NCI-H2171 (cell line): ENCODE measurements around the gene ADAMTS14.

Experiments
- DNase-seq: peaks from one replicate; lab custom pipeline; 2025; lab: John Stamatoyannopoulos, UW

The ADAMTS14 gene

GRCh38 chr10:70729763-70730357 is 57.6 kb downstream of the ADAMTS14 start:
- DNase-seq = peak; percentile 77

DNA sequence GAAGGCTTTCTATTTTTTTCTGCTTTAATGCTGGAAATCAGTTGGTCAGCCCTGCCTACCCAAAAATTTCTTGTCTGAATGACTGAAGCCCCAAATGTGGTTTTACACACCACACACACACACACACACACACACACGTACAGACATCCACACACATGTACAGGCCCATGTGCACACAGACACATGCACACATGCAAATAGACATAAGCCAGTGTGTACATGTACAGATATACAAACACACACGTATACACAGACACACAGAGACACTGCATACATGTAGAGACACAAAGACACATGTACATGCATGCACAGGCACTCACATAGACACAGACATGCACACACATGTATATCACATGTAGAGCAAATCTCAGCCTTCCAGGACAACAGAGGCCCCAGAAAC is 58.6 kb downstream of the ADAMTS14 start:
- DNase-seq = no peak

DNA sequence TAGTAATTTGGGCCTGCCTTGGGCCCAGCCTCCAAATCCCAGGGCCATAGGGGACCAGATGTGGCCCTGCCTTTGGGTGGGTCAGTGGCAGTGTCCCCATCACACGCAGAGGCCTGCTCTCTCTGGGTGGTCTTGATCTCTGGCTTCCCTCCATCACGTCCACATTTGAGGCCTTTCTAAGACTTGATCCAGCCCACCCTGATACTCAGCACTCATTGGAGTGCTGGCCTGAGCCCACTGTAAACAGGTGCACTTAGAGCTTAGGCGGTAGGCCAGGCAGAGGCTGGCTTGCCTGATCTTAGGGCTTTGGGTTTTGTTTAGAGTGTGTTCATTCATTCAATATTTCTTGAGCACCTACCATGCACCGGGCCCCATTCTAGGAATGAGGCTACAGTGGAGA is 60.3 kb downstream of the ADAMTS14 start:
- no peak for DNase-seq

DNA sequence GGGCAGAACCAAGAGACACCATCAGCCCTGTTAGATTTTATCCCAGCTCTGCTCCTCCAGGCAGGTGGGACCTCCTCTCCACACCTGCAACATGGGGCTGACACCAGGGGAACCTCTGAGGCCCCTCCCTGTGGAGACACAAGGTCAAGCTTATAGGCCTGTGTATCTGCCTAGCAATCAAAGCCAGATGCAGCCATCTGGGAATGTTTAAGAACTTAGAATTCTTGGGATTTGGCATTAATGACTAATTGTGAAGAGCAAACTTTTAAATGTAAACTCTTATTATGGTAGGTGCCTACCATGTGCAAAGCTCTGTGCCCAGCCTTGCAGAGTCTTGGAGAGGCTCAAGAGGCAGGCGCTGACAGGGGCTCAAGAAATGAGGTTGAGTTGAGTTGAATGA is 60.7 kb downstream of the ADAMTS14 start:
- DNase-seq = no peak

DNA sequence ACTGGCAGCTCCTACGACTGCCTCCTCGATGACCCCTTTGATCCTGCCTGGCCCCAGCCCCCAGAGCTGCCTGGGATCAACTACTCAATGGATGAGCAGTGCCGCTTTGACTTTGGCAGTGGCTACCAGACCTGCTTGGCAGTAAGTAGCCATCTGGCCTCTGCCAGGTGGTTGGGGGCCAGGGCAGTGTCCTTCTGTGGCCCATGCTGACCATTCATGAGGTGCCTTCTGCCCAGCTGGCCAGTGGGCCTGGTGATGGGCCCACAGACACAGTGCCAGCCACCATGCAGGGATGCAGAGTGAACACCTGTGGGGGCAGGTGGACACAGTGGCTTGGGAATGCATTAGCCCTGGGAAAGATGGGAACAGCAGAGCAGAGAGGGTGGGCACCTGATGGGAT is 62.9 kb downstream of the ADAMTS14 start:
- DNase-seq = no peak

- no peak for DNase-seq
These were observed 64.2 kb downstream of the ADAMTS14 start for GRCh38 chr10:70736525-70736924.

GRCh38 chr10:70737250-70737649 is 64.9 kb downstream of the ADAMTS14 start:
- no peak for DNase-seq

GRCh38 chr10:70738006-70738760 is 65.9 kb downstream of the ADAMTS14 start:
- DNase-seq = no peak

GRCh38 chr10:70738761-70739121 is 66.4 kb downstream of the ADAMTS14 start:
- DNase-seq = no peak

- DNase-seq = no peak
These were observed 68.3 kb downstream of the ADAMTS14 start for GRCh38 chr10:70740406-70741288.

DNA sequence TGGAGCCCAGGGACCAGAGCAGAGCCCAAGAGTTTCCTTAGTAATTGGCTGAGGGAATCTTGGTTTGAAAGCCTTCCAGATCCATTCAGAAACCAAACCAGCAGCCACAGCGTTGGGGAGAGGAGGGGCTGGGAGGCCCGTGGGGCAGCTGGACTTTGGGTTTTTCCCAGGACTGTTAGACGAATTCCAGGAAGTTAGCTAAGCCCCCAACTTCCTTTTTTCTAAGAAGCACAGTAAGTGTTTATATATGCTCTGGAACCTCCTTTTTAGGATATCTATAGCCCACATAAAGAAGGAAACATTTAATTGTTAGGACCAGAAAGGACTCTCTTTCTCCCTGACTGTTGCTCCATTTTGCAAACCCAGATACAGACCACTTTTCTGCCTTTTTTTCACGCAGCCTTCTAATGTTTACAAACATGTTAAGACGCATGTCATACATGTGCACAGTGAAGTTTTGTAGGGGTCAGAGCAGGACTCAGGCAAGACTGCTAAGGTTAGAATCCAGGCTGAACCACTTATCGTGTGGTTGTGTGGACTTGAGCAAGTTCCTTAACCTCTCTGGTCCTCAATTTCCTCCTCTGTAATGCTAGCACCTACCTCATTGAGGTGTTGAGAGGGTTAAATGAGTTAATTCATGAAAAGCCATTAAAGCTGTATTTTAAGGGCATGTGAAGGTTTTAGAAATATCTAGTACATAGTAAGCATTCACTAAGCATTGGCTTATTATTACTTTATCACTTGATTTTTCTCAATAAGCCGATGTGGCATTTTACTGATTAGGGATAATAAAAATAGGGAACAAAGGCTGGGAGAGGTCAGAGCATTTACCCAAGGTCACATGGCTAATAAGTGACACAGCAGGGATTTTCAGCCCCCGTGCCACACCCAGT is 70.5 kb downstream of the ADAMTS14 start:
- DNase-seq = no peak

GRCh38 chr10:70743430-70743788 is 71.1 kb downstream of the ADAMTS14 start:
- DNase-seq = no peak

- no peak for DNase-seq
These were observed 71.6 kb downstream of the ADAMTS14 start for GRCh38 chr10:70743879-70744278.

DNA sequence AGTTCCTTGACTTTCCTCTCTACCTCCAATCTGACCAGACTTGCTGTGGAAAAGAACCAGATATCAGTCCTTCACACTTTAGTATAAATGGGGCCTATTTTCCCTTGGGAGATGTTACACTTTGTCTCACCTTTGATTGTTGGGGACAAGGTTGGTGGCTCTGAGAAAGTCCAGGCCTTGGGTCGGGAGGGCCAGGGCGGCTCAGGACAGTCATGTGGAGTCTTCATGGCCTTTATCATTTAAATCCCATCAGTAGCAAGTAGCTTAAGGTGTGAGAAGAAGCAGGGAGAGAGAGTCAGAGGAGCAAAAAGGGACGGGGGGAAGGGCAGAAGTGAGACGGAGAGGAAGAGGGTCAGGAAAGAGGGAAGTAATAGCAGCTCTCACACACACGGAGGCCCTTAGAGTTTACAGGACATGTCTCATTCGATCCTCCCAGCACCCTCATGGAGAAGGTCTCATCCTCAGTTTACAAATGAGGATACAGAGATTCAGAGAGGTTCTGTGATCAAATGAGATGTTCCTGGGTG is 72.4 kb downstream of the ADAMTS14 start:
- no peak for DNase-seq

DNA sequence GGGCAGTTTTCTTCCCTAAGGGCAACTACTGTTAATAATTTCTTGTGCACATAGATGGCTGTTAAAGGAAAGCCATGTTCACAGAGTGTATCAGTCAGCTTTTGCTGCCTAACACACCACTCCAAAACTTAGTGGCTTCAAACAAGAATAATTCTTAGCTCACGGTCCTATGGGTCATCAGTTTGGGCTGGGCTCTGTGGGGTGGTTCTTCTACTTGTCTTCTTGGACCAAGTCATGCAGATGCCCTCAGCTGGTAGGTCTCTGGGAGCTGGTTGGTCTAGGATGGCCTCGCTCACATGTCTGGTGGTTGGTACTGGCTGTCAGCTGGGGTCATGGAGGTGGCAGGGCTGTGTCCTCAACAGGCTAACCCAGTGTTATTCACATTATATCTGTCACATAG is 73.2 kb downstream of the ADAMTS14 start:
- no peak for DNase-seq

DNA sequence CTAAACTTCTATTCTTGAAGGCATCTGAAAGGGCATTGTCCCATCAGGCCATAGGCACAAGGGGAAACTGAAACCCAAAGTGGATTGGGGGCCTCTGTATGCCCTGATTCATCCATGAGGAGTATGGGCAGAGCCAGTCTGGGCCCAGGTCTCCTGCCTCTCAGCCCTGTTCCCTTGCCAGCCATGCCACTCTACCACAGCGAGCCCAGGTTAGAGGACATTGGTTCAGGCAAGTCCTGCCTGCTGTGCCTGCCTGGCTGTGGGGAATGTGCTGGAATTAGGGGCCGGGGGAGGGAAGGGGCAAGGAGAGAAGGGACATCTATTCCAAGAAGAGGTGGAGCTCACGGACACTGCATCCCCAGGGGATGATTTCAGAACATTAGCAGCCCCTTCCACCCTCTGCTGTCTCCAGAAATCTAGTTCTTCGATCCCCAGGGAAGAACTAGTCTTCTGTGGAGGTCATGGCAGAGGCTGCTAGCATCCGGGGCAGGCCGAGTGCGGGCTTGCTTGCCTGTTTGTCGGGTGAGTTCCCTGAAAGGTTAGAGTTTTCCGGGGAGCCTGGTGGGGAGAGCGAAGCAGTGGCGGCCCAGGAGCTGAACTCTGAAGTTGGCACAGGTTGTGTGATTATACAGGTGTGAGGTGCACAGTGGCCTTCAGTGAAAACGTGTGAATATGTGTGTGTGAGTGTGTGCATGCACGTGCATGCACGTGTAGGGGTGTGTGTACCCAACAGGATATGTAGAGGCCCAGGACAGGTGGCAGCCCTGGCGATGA is 75.1 kb downstream of the ADAMTS14 start:
- no peak for DNase-seq

DNA sequence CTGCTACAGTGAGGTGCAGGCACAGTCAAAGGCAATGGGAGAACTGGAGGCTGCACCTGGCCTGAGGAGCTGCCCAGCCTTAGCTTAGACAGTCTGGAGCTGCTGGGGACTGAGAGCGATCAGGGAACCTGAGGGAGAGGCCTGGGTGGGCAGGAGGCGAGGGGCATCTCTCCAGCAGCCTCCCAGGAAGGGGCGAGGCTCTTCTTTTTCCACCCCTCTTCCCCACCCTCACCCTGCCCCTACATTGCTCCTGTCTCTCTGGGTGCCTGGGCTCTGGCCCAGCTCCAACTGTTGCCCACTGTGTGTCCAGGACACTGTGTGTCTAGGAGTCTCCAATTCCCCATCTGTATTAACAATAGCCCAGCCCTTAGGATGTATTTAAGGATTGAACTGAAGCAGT is 76.0 kb downstream of the ADAMTS14 start:
- DNase-seq = no peak

DNA sequence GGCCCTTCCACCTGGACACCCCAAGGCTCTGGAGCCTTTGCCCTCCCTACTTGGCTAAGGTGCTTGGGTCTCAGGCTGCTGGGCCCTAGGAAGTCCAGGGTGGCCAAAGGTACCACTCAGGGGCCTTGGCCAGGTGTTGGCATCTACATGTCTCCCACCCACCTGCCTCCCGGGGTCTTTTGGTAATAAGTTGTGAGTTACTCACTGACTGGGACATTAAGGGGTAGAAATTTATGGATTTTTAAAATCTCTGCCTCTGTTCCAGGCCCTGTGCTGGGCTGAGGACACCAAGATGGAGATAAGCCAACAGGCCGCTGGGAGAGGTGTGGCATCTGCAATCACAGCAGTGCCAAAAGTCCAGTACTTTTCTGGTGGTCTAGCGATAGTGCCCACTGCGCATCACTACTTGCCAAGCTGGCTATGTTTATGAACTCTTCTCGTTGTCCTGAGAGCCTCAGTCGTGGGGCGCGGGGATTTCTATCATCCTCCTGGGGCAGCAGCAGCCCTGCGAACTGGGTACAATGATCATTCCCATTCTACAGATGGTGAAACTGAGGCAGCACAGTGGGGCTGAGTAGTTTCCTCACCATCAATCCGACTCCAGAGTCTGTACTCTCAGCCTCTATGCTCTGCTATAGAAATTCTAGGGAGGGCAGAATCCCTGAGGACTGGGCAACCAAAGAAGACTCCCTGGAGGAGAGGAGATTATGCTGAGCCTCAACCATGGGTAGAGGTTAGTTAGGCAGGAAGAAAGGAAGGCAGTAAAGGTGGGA is 76.7 kb downstream of the ADAMTS14 start:
- DNase-seq = no peak

- DNase-seq = no peak
These were observed 77.5 kb downstream of the ADAMTS14 start for GRCh38 chr10:70749756-70750155.

DNA sequence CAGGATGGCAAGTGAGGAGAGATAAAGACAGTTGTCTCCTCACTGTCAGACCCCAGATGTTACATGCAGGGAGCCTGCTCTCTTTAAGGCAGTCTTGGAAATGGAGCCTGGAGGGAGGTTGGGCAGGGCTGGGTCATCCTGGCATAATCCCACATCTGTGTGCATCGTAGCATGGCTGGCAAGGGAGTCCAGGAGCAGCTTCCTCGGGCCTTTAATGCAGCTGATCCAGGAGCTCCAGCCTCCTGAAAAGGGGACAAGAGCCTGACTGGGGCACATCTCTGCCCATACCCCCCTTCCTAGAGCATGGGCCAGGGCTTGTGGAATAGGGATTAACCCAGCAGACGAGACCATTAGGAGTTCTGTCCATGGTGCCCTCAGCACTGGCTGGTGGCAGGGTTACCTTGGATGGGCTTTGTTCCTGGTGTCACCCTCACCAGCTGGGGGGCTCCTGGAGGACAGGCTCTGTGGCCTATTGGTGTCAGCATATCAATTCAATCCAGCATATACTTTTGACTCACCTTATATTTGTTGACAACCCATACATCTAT is 77.9 kb downstream of the ADAMTS14 start:
- DNase-seq = no peak
